H9 (cell line): ENCODE data around the gene TMEM238. TPM values are rescaled to one million over a fixed set of nuclear protein-coding genes. Genes with fewer than 3 reads are reported as not detected.
A peak's percentile ranks its signal among the peaks of the same experiment; 100 is the strongest.

ENCODE experiments used
- DNase-seq: peaks from one replicate; pipeline ENCODE4 v3.0.0-alpha.2; 2017
- H2AFZ ChIP-seq: one replicate; pipeline ENCODE4 v1.6.1; 2013; ENCODE audit warnings: mild to moderate bottlenecking, low read length, control low read depth, moderate library complexity
- H2AK5ac ChIP-seq: 2 replicates; pipeline ENCODE4 v1.6.1; 2013; ENCODE audit warnings: low read length, control low read depth, mixed read lengths; ENCODE audit not compliant: insufficient read length
- H2BK120ac ChIP-seq: one replicate; pipeline ENCODE4 v1.6.1; 2013; ENCODE audit warnings: low read depth, mild to moderate bottlenecking, low read length, control low read depth, inconsistent platforms; ENCODE audit not compliant: poor library complexity, severe bottlenecking
- H2BK12ac ChIP-seq: 2 replicates; pipeline ENCODE4 v1.6.1; 2013; ENCODE audit warnings: low read length, control low read depth, mixed read lengths, low read depth; ENCODE audit not compliant: insufficient read length
- H2BK15ac ChIP-seq: 2 replicates; pipeline ENCODE4 v1.6.1; 2013; ENCODE audit warnings: low read depth, low read length, control low read depth
- H2BK20ac ChIP-seq: one replicate; pipeline ENCODE4 v1.6.1; 2013; ENCODE audit warnings: low read depth, mild to moderate bottlenecking, low read length, control low read depth, inconsistent platforms; ENCODE audit not compliant: poor library complexity, severe bottlenecking
- H2BK5ac ChIP-seq: 2 replicates; pipeline ENCODE4 v1.6.1; 2013; ENCODE audit warnings: low read length, control low read depth, mixed read lengths; ENCODE audit not compliant: insufficient read length
- H3K14ac ChIP-seq: 2 replicates; pipeline ENCODE4 v1.6.1; 2013; ENCODE audit warnings: low read length, control low read depth; ENCODE audit not compliant: insufficient read depth
- H3K18ac ChIP-seq: 2 replicates; pipeline ENCODE4 v1.6.1; 2013; ENCODE audit warnings: low read depth, mild to moderate bottlenecking, mixed read lengths, low read length, control low read depth; ENCODE audit not compliant: insufficient read length
- H3K23ac ChIP-seq: 2 replicates; pipeline ENCODE4 v1.6.1; 2013; ENCODE audit warnings: low read length, control low read depth, mixed read lengths, low read depth; ENCODE audit not compliant: insufficient read length
- H3K23me2 ChIP-seq: 2 replicates; pipeline ENCODE4 v1.6.1; 2013; ENCODE audit warnings: low read depth, mild to moderate bottlenecking, mixed read lengths, low read length, control low read depth; ENCODE audit not compliant: insufficient read length, poor library complexity, severe bottlenecking
- H3K27ac ChIP-seq: 2 replicates; pipeline ENCODE4 v1.5.1; 2013; ENCODE audit warnings: low read length, control low read depth, mixed read lengths, low read depth; ENCODE audit not compliant: insufficient read length
- H3K27me3 ChIP-seq: 2 replicates; pipeline ENCODE4 v1.6.1; 2013; ENCODE audit warnings: low read length, control low read depth, inconsistent platforms; ENCODE audit not compliant: insufficient read depth
- H3K4ac ChIP-seq: 2 replicates; pipeline ENCODE4 v1.6.1; 2013; ENCODE audit warnings: low read depth, mild to moderate bottlenecking, control low read depth, inconsistent platforms, low read length, moderate library complexity
- H3K4me1 ChIP-seq: 2 replicates; pipeline ENCODE4 v1.6.1; 2013; ENCODE audit warnings: low read length, control low read depth, inconsistent platforms; ENCODE audit not compliant: insufficient read depth
- H3K4me2 ChIP-seq: 2 replicates; pipeline ENCODE4 v1.6.1; 2013; ENCODE audit warnings: low read length, control low read depth, mixed read lengths; ENCODE audit not compliant: insufficient read length, insufficient read depth
- H3K56ac ChIP-seq: 2 replicates; pipeline ENCODE4 v1.6.1; 2013; ENCODE audit warnings: low read depth, mild to moderate bottlenecking, mixed read lengths, low read length, control low read depth; ENCODE audit not compliant: insufficient read length
- H3K79me1 ChIP-seq: 2 replicates; pipeline ENCODE4 v1.6.1; 2013; ENCODE audit warnings: low read depth, mild to moderate bottlenecking, moderate library complexity, low read length, control low read depth, inconsistent platforms; ENCODE audit not compliant: insufficient read depth, poor library complexity, severe bottlenecking
- H3K79me2 ChIP-seq: 2 replicates; pipeline ENCODE4 v1.6.1; 2013; ENCODE audit warnings: low read length, control low read depth, inconsistent platforms; ENCODE audit not compliant: insufficient read depth
- H3K9ac ChIP-seq: 2 replicates; pipeline ENCODE4 v1.6.1; 2013; ENCODE audit warnings: low read length, control low read depth, mixed read lengths; ENCODE audit not compliant: insufficient read length; ENCODE audit errors: extremely low read depth
- H3K9me3 ChIP-seq: one replicate; pipeline ENCODE4 v1.6.1; 2013; ENCODE audit warnings: low read depth, low read length, inconsistent platforms; ENCODE audit not compliant: control insufficient read depth
- H3T11ph ChIP-seq: one replicate; pipeline ENCODE4 v1.6.1; 2013; ENCODE audit warnings: mild to moderate bottlenecking, low read length, control low read depth, inconsistent platforms
- H4K20me1 ChIP-seq: one replicate; pipeline ENCODE4 v1.6.1; 2013; ENCODE audit not compliant: control insufficient read depth, insufficient read length, insufficient read depth
- H4K5ac ChIP-seq: 2 replicates; pipeline ENCODE4 v1.6.1; 2013; ENCODE audit warnings: low read depth, mild to moderate bottlenecking, mixed read lengths, low read length, control low read depth; ENCODE audit not compliant: insufficient read length
- H4K8ac ChIP-seq: replicated peaks from 2 replicates; pipeline ENCODE4 v1.6.1; 2013; ENCODE audit warnings: low read length, control low read depth, mixed read lengths, low read depth; ENCODE audit not compliant: insufficient read length
- H4K91ac ChIP-seq: 2 replicates; pipeline ENCODE4 v1.6.1; 2013; ENCODE audit warnings: low read depth, mild to moderate bottlenecking, moderate library complexity, mixed read lengths, low read length, control low read depth; ENCODE audit not compliant: insufficient read length
- H3K27ac Mint-ChIP-seq, 3 experiments: 2 replicates in 2 of 3; 3 replicates in 1 of 3; pipeline ENCODE4 v1.8.0; 2020 to 2021; ENCODE audit warnings: mixed read lengths in 3 of 3, mild to moderate bottlenecking in 1 of 3, moderate library complexity in 1 of 3
- H3K27me3 Mint-ChIP-seq: 2 replicates; pipeline ENCODE4 v1.8.0; 2021; ENCODE audit warnings: low read depth, mild to moderate bottlenecking, moderate library complexity, mixed read lengths
- H3K36me3 Mint-ChIP-seq, 3 experiments: 2 replicates in 2 of 3; 3 replicates in 1 of 3; pipeline ENCODE4 v1.8.0; 2020 to 2021; ENCODE audit warnings: low read depth in 3 of 3, mixed read lengths in 3 of 3; ENCODE audit not compliant: insufficient read depth in 1 of 3
- H3K4me1 Mint-ChIP-seq, 2 experiments: 2 replicates each; pipeline ENCODE4 v1.8.0; 2020; ENCODE audit warnings: mixed read lengths in 2 of 2
- H3K4me3 Mint-ChIP-seq, 2 experiments: 2 replicates in 1 of 2; 3 replicates in 1 of 2; pipeline ENCODE4 v1.8.0; 2020 to 2021; ENCODE audit warnings: mild to moderate bottlenecking in 2 of 2, mixed read lengths in 2 of 2, moderate library complexity in 1 of 2
- H3K9me3 Mint-ChIP-seq, 2 experiments: 2 replicates in 1 of 2; 3 replicates in 1 of 2; pipeline ENCODE4 v1.8.0; 2020; ENCODE audit warnings: mild to moderate bottlenecking in 2 of 2, mixed read lengths in 2 of 2, moderate library complexity in 1 of 2
- CTCF ChIP-seq: fragments of 200-600 bp; sonication (generic); conservative IDR thresholded peaks from 3 replicates; pipeline ENCODE4 v1.8.0; 2021; ENCODE audit warnings: antibody characterized with exemption, mild to moderate bottlenecking
- WGBS: extraction: QIAGEN DNeasy Blood & Tissue Kit; methylation state at CpG from one replicate; pipeline ENCODE4 v1.1.7; 2013; ENCODE audit warnings: missing lambda C conversion rate, low lambda C conversion rate, mixed read lengths; ENCODE audit not compliant: insufficient read length; ENCODE audit errors: extremely low coverage; 5-methylcytosine and 5-hydroxymethylcytosine counted together
- total RNA-seq: library from RNA; stranded (reverse); gene quantifications from 2 replicates; pipeline ENCODE4 v1.2.1, GENCODE V29; 2021

Gene TMEM238
- total RNA-seq, 1 experiment from 2014 or later, result 4.8 TPM

DNA sequence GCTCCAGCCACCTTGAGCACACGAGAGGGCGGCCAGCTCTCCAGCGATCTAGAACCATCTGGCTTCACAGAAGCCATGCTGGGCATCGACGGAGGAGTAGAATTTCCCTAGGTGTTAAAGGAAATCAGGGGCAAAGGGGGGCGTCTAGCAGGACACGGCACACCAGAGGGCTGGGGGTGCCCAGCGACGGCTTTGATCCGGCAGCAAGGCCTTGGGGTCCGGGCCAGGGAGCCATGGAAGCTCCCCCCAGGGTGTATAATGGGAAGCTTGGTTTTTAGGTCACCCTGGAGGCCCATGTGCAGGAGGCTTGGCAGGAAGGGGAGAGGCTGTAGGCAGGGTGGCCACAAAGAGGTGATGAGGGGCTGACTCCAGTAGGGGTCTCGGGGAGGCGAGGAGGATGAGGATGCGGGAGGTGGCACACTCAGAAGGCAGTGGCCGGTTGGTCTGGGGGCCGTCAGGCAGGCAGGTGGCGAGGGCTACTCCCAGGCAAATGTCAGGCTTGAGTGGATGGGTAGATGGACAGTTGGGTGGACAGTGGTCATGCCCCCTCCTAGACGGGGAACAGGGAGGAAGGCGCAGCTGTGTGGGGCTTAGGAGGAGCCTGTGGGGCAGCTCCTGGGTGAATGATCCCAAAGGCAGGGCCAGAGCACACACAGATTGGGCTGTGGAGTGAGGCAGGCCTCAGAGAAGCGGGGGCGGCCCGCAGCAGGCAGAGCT lies 38.8 kb downstream of the TMEM238 start:
- no peak overlapping the region for H4K8ac ChIP-seq
- peaks cover 10% of the 10 kb centered on the region for H3K23me2 ChIP-seq
- Mint-ChIP-seq H3K4me1 (peaks cover 37 to 62% of the 10 kb centered on the region in 2 experiments), H3K9me3 (no peaks in the 10 kb centered on the region), H3K27me3 (no peaks in the 10 kb centered on the region), H3K36me3 (peaks cover 27 to 52% (median 50%) of the 10 kb centered on the region in 3 experiments; a peak in 6 of 7 replicates), H3K4me3 (peak overlapping the region in 1 of 2 experiments; percentile 48; a peak in 1 of 5 replicates), H3K27ac (peak overlapping the region in 2 of 3 experiments; percentile 64 to 89; a peak in 5 of 7 replicates)
- H4K91ac ChIP-seq, result no peak overlapping the region
- H3K23ac ChIP-seq, result no peak overlapping the region
- H3K27ac ChIP-seq, result no peak overlapping the region
- no peaks in the 10 kb centered on the region for H3K79me1 ChIP-seq
- H3K27me3 ChIP-seq, result no peaks in the 10 kb centered on the region
- no peak overlapping the region for H2BK5ac ChIP-seq
- no peaks in the 10 kb centered on the region for H3K9me3 ChIP-seq
- no peaks in the 10 kb centered on the region for H3K79me2 ChIP-seq
- H2BK120ac ChIP-seq, result no peak overlapping the region
- peaks cover 2% of the 10 kb centered on the region; the same call in 1 of the 2 replicates for H3K4me1 ChIP-seq
- no peak overlapping the region for H3K4me2 ChIP-seq
- H4K5ac ChIP-seq, result no peak overlapping the region
- no peak overlapping the region for H3K18ac ChIP-seq
- H3K9ac ChIP-seq, result no peak overlapping the region
- no peak overlapping the region for H2BK15ac ChIP-seq
- no peak overlapping the region for H2BK12ac ChIP-seq
- no peak for TF ChIP-seq CTCF
- no CpG with 5 or more reads among the region's 22 CpGs for WGBS
- H2BK20ac ChIP-seq, result no peak overlapping the region
- no peak overlapping the region; the same call in 1 of the 2 replicates for H3K4ac ChIP-seq
- no peak overlapping the region for H2AFZ ChIP-seq
- no peak overlapping the region for H2AK5ac ChIP-seq
- no peak for DNase-seq
- H4K20me1 ChIP-seq, result no peaks in the 10 kb centered on the region
- no peak overlapping the region for H3K56ac ChIP-seq
- no peak overlapping the region for H3T11ph ChIP-seq
- no peak overlapping the region; the same call in 1 of the 2 replicates for H3K14ac ChIP-seq
